ENCODE data around the gene ANXA2R. TPM values are rescaled to one million over a fixed set of nuclear protein-coding genes. Genes with fewer than 3 reads are reported as not detected.
"Not testable (repeated sequence)": the region's sequence is repeated elsewhere in the genome, so short reads cannot be mapped to it uniquely, and the experiment has no call there.

The ANXA2R gene
- total and polyA plus RNA-seq, 2 donors (not counting 1 experiment from before 2014, with no cell fraction given) = 19.3 to 50.4 TPM

DNA sequence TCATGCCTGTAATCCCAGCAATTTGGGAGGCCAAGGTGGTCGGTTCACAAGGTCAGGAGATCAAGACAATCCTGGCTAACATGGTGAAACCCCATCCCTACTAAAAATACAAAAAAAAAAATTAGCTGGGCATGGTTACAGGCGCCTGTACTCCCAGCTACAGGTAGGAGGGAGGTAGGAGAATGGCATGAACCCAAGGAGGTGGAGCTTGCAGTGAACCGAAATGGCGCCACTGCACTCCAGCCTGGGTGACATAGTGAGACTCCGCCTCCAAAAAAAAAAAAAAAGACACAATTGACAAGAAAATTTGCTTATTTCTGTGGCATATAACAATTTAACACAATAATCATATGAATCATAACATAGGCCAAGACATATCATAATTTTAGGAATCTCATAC lies 45.3 kb upstream of the ANXA2R start:
- POLR2A ChIA-PET = no interaction called here
- 100% methylated on average over 1 of the region's 5 CpGs for WGBS (ENCODE audit: insufficient coverage)
- Histone ChIP-seq H4K20me1 (ENCODE audit: control insufficient read depth, insufficient read depth, low read length, poor library complexity, severe bottlenecking) (no peaks in the 10 kb centered on the region), H3K79me2 (ENCODE audit: control insufficient read depth, insufficient read depth, low read length) (no peaks in the 10 kb centered on the region), H3K4me2 (replicated peaks; ENCODE audit: low read depth, low read length, poor library complexity, severe bottlenecking) (no peak overlapping the region), H2AFZ (ENCODE audit: insufficient read depth, low read depth, low read length, poor library complexity, severe bottlenecking) (no peak overlapping the region), H3K9me3 (ENCODE audit: control extremely low read depth in 1 of 3, control insufficient read depth in 2 of 3, insufficient read depth in 1 of 3, low read length in 2 of 3) (peaks cover 0 to 11% (median 10%) of the 10 kb centered on the region in 3 donors), H3K36me3 (replicated peaks in 1 of 2; ENCODE audit: control extremely low read depth in 1 of 2, control insufficient read depth in 1 of 2, extremely low read depth in 1 of 2, insufficient read depth in 2 of 2, low read length in 1 of 2) (peaks cover 0 to 4% of the 10 kb centered on the region in 2 experiments), H3K4me3 (ENCODE audit: control extremely low read depth in 1 of 5, extremely low read depth in 1 of 5, insufficient read depth in 1 of 5, low read depth in 2 of 5, low read length in 4 of 5) (no peak overlapping the region), H3K9ac (ENCODE audit: low read length) (no peak overlapping the region), H3K27me3 (replicated peaks in 1 of 4; ENCODE audit: control extremely low read depth in 1 of 4, control insufficient read depth in 3 of 4, insufficient read depth in 4 of 4, low read length in 3 of 4) (no peaks in the 10 kb centered on the region), H3K27ac (ENCODE audit: low read length in 2 of 2) (no peak overlapping the region), H3K4me1 (ENCODE audit: control insufficient read depth in 2 of 2, insufficient read depth in 2 of 2, low read length in 2 of 2) (no peaks in the 10 kb centered on the region)
- intact Hi-C loops (cut with micrococcal nuclease) = no loop called here
- H3K9me3 Mint-ChIP-seq (ENCODE audit: insufficient read depth) = no peaks in the 10 kb centered on the region
- H3K4me1 Mint-ChIP-seq = no peaks in the 10 kb centered on the region
- H3K27me3 Mint-ChIP-seq = no peaks in the 10 kb centered on the region
- H3K4me3 Mint-ChIP-seq = no peak overlapping the region
- TF ChIP-seq, protein P1, sequence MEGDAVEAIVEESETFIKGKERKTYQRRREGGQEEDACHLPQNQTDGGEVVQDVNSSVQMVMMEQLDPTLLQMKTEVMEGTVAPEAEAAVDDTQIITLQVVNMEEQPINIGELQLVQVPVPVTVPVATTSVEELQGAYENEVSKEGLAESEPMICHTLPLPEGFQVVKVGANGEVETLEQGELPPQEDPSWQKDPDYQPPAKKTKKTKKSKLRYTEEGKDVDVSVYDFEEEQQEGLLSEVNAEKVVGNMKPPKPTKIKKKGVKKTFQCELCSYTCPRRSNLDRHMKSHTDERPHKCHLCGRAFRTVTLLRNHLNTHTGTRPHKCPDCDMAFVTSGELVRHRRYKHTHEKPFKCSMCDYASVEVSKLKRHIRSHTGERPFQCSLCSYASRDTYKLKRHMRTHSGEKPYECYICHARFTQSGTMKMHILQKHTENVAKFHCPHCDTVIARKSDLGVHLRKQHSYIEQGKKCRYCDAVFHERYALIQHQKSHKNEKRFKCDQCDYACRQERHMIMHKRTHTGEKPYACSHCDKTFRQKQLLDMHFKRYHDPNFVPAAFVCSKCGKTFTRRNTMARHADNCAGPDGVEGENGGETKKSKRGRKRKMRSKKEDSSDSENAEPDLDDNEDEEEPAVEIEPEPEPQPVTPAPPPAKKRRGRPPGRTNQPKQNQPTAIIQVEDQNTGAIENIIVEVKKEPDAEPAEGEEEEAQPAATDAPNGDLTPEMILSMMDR (IDR thresholded peaks at IDR 0.05) = no peak
- no peak for TF ChIP-seq EZH2 (IDR thresholded peaks at IDR 0.05; ENCODE audit: borderline replicate concordance, insufficient read depth, low read depth, low read length, poor library complexity, severe bottlenecking)
- no peak for DNase-seq
- CTCF ChIA-PET = no interaction called here
- no peak overlapping the region for H3K27ac Mint-ChIP-seq
- ATAC-seq (ENCODE audit: low read depth) = no peak

DNA sequence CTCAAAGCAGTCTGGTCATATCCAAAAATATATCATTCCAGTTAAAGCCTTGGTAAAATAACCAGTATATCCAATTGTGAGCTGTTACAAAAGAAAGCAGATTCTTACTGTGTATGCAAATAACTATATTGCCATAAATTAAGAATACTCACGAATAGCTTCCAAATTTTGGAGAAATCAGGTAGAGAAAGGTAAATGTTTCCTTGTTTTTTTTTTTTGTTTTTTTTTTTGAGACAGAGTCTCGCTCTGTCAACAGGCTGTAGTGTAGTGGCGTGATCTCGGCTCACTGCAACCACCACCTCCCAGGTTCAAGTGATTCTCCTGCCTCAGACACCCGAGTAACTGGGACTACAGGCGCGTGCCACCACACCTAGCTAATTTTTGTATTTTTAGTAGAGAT lies 44.3 kb upstream of the ANXA2R start:
- ChIA-PET POLR2A (interaction anchor here (0.6 kb wide), 1 partner anchor 400 kb away, joined by 3 read pairs; no protein-coding TSS in a partner anchor), CTCF (interaction anchor here (0.8 kb wide), 1 partner anchor 21 kb away, joined by 3 read pairs; no protein-coding TSS in a partner anchor)
- H3K27me3 Mint-ChIP-seq; H3K4me3 ChIP-seq (ENCODE audit: control extremely low read depth in 1 of 5, extremely low read depth in 1 of 5, insufficient read depth in 1 of 5, low read depth in 2 of 5, low read length in 4 of 5); H3K4me1 ChIP-seq (ENCODE audit: control insufficient read depth in 2 of 2, insufficient read depth in 2 of 2, low read length in 2 of 2); H3K4me1 Mint-ChIP-seq; H3K9ac ChIP-seq (ENCODE audit: low read length); ATAC-seq (ENCODE audit: low read depth); H4K20me1 ChIP-seq (ENCODE audit: control insufficient read depth, insufficient read depth, low read length, poor library complexity, severe bottlenecking); H3K27ac Mint-ChIP-seq; H2AFZ ChIP-seq (ENCODE audit: insufficient read depth, low read depth, low read length, poor library complexity, severe bottlenecking); H3K9me3 Mint-ChIP-seq (ENCODE audit: insufficient read depth); DNase-seq; intact Hi-C loops (cut with micrococcal nuclease); H3K4me3 Mint-ChIP-seq; H3K27me3 ChIP-seq (replicated peaks in 1 of 4; ENCODE audit: control extremely low read depth in 1 of 4, control insufficient read depth in 3 of 4, insufficient read depth in 4 of 4, low read length in 3 of 4); H3K79me2 ChIP-seq (ENCODE audit: control insufficient read depth, insufficient read depth, low read length); H3K27ac ChIP-seq (ENCODE audit: low read length in 2 of 2); H3K4me2 ChIP-seq (replicated peaks; ENCODE audit: low read depth, low read length, poor library complexity, severe bottlenecking): not testable (repeated sequence)
- Histone ChIP-seq H3K9me3 (ENCODE audit: control extremely low read depth in 1 of 3, control insufficient read depth in 2 of 3, insufficient read depth in 1 of 3, low read length in 2 of 3) (peaks cover 0 to 11% (median 10%) of the 10 kb centered on the region in 3 donors), H3K36me3 (replicated peaks in 1 of 2; ENCODE audit: control extremely low read depth in 1 of 2, control insufficient read depth in 1 of 2, extremely low read depth in 1 of 2, insufficient read depth in 2 of 2, low read length in 1 of 2) (peaks cover 0 to 13% of the 10 kb centered on the region in 2 experiments)
- no CpG with 5 or more reads among the region's 7 CpGs for WGBS (ENCODE audit: insufficient coverage)

DNA sequence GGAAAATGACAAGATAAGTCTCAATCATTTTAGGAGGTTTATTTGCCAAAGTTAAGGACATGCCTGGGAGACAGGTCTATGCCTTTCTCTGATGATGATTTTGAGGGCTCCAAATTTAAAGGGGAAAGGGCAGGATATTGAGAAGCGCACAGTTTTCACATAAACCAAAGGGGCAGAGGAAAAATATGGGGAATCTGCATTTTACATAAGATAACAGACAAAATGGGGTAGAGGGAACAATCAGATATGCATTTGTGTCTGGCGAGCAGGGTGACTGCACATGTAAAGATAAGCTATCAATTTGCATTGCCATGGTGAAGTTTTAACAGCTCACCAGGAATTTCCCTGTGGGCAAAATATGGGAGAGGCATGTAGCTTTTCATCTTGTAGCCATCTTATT lies 41.2 kb upstream of the ANXA2R start:
- H3K4me3 ChIP-seq (ENCODE audit: control extremely low read depth in 1 of 5, extremely low read depth in 1 of 5, insufficient read depth in 1 of 5, low read depth in 2 of 5, low read length in 4 of 5); H3K4me2 ChIP-seq (replicated peaks; ENCODE audit: low read depth, low read length, poor library complexity, severe bottlenecking); H3K4me1 ChIP-seq (ENCODE audit: control insufficient read depth in 2 of 2, insufficient read depth in 2 of 2, low read length in 2 of 2); H3K27me3 ChIP-seq (replicated peaks in 1 of 4; ENCODE audit: control extremely low read depth in 1 of 4, control insufficient read depth in 3 of 4, insufficient read depth in 4 of 4, low read length in 3 of 4); ATAC-seq (ENCODE audit: low read depth); DNase-seq; H3K4me1 Mint-ChIP-seq; H3K27ac ChIP-seq (ENCODE audit: low read length in 2 of 2); POLR2A ChIA-PET; intact Hi-C loops (cut with micrococcal nuclease); H3K27me3 Mint-ChIP-seq; H3K9me3 Mint-ChIP-seq (ENCODE audit: insufficient read depth); H3K4me3 Mint-ChIP-seq; H3K79me2 ChIP-seq (ENCODE audit: control insufficient read depth, insufficient read depth, low read length); H3K9ac ChIP-seq (ENCODE audit: low read length); H3K27ac Mint-ChIP-seq; H4K20me1 ChIP-seq (ENCODE audit: control insufficient read depth, insufficient read depth, low read length, poor library complexity, severe bottlenecking); H2AFZ ChIP-seq (ENCODE audit: insufficient read depth, low read depth, low read length, poor library complexity, severe bottlenecking): not testable (repeated sequence)
- CTCF ChIA-PET = interaction anchor here (1.9 kb wide), 1 partner anchor 24 kb away, joined by 6 read pairs; no protein-coding TSS in a partner anchor
- H3K36me3 ChIP-seq (replicated peaks in 1 of 2; ENCODE audit: control extremely low read depth in 1 of 2, control insufficient read depth in 1 of 2, extremely low read depth in 1 of 2, insufficient read depth in 2 of 2, low read length in 1 of 2) = peaks cover 0 to 16% of the 10 kb centered on the region in 2 experiments
- peaks cover 0 to 11% (median 10%) of the 10 kb centered on the region in 3 donors for H3K9me3 ChIP-seq (ENCODE audit: control extremely low read depth in 1 of 3, control insufficient read depth in 2 of 3, insufficient read depth in 1 of 3, low read length in 2 of 3)
- WGBS (ENCODE audit: insufficient coverage) = 100% methylated on average over 2 of the region's 2 CpGs
